ENCODE results near the gene CDK18. TPM values are rescaled to one million over a fixed set of nuclear protein-coding genes. Genes with fewer than 3 reads are reported as not detected.
A peak's percentile ranks its signal among the peaks of the same experiment; 100 is the strongest.

Gene CDK18
- total and polyA plus RNA-seq, 2 of the 8 experiments (the other 6 are each of a cell fraction or from before 2014, with no cell fraction given), result 31.2 to 44.0 TPM

DNA sequence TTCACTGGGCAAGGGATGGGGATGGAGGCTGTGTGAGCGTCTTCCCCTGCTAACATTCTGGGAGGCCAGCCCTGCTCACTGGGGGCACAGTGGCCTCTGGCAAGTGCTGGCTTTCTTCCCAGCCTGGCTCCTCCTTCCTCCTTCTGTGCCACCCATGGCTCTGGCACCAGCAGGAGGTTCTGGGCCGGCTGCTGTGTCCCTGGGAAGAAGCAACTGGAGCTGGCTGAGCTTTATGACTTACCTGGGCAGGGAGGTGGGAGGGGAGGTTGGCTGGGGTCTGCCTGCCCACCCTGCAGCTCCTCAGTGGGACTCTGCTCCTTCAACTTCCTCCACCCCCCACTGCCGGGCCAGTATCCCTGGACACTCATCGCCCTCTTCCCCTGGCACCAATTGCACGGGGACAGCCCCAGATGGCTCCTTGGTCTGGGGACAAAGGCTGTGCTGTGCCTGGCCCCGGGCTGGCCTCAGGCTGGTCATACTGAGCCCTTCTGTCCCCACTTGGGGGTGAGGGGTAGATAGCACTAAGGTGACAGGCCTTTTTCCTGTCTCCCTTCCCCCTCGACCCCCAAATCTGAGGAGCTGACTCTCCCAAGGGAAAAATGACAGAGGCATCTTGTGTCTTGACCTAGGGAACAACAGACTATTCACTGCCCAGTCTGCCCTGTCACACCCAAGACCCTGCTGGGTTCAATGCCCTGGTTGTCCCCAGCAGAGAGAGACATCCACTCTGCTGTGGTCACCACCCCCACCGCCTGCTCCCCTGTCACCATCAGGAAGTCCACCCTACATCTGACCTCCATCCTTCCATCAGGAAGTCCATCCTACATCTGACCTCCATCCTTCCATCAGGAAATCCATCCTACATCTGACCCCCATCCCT is 14.4 kb downstream of the CDK18 start:
- Histone ChIP-seq H3K23ac (ENCODE audit: insufficient read length) (no peak overlapping the region), H3K14ac (ENCODE audit: insufficient read length) (no peak overlapping the region), H3K36me3 (ENCODE audit: control insufficient read depth in 2 of 4, insufficient read depth in 4 of 4, low read length in 3 of 4) (no peaks in the 10 kb centered on the region), H2AK5ac (ENCODE audit: low read depth, low read length) (peak overlapping the region; percentile 65; the same call in 1 of the 2 replicates), H3K27me3 (replicated peaks in 1 of 4; ENCODE audit: control insufficient read depth in 3 of 4, extremely low read depth in 1 of 4, insufficient read depth in 3 of 4, low read length in 3 of 4) (no peaks in the 10 kb centered on the region), H4K5ac (ENCODE audit: insufficient read length, low read depth, low read length) (no peak overlapping the region), H2BK5ac (ENCODE audit: low read depth, low read length) (peak overlapping the region; percentile 87; the same call in 1 of the 2 replicates), H2BK20ac (ENCODE audit: low read length) (peak overlapping the region; percentile 40), H3K27ac (ENCODE audit: low read depth, low read length) (no peak overlapping the region), H3K18ac (ENCODE audit: extremely low read depth, low read length) (peak overlapping the region; percentile 42; the same call in 1 of the 2 replicates), H3K4me3 (ENCODE audit: extremely low read depth in 1 of 4, insufficient read depth in 2 of 4, low read depth in 3 of 4, low read length in 4 of 4) (peak overlapping the region in 2 of 4 experiments; percentile 7 to 16; a peak in 2 of 8 replicates), H3K79me2 (ENCODE audit: control insufficient read depth in 1 of 2, insufficient read depth in 2 of 2, low read length in 2 of 2) (peaks cover 0 to 3% of the 10 kb centered on the region in 2 experiments; a peak in 1 of 4 replicates), H2BK120ac (replicated peaks; ENCODE audit: low read depth, low read length) (no peak overlapping the region), H2AFZ (ENCODE audit: low read length) (no peak overlapping the region), H4K91ac (replicated peaks; ENCODE audit: insufficient read length, low read length) (peak overlapping the region; percentile 23), H3K4me2 (ENCODE audit: insufficient read depth in 1 of 2, low read depth in 2 of 2, low read length in 2 of 2) (peak overlapping the region; percentile 3 to 55; a peak in 3 of 4 replicates), H3K23me2 (ENCODE audit: low read depth, low read length) (no peaks in the 10 kb centered on the region), H4K8ac (ENCODE audit: extremely low read depth, insufficient read depth, low read length) (peak overlapping the region; percentile 40), H2BK12ac (ENCODE audit: low read depth, low read length) (peak overlapping the region; percentile 88; the same call in 1 of the 2 replicates), H3K9ac (replicated peaks in 1 of 4; ENCODE audit: extremely low read depth in 1 of 4, low read depth in 3 of 4, low read length in 3 of 4) (no peak overlapping the region), H3K56ac (replicated peaks; ENCODE audit: insufficient read length, low read depth, low read length) (no peak overlapping the region), H3K79me1 (ENCODE audit: low read depth, low read length) (peaks cover 19% of the 10 kb centered on the region), H2BK15ac (ENCODE audit: low read length) (peak overlapping the region; percentile 89; the same call in 1 of the 2 replicates), H4K20me1 (replicated peaks in 1 of 2; ENCODE audit: control insufficient read depth in 1 of 2, insufficient read depth in 2 of 2, low read length in 2 of 2) (peaks cover 5 to 12% of the 10 kb centered on the region in 2 experiments), H3K9me3 (ENCODE audit: insufficient read depth in 2 of 2, low read depth in 1 of 2, low read length in 1 of 2) (no peaks in the 10 kb centered on the region), H3K4me1 (replicated peaks in 1 of 4; ENCODE audit: control insufficient read depth in 3 of 4, insufficient read depth in 4 of 4, low read length in 3 of 4) (peaks cover 8 to 36% (median 22%) of the 10 kb centered on the region in 4 experiments), H3K4ac (replicated peaks; ENCODE audit: insufficient read length, low read depth, low read length) (no peak overlapping the region)
- ChIA-PET POLR2A (ENCODE audit: partially characterized antibody) (interaction anchor here (1.0 to 3.0 kb wide), 5 partner anchors 10 to 103 kb away, joined by 3 to 17 read pairs (median 4); partner anchors contain the start of gene CDK18), CTCF (ENCODE audit: partially characterized antibody) (interaction anchor here (0.6 to 47.3 kb wide), 9 partner anchors 10 to 264 kb away, joined by 3 to 1626 read pairs (median 6); partner anchors contain the start of gene CDK18)
- WGBS, 2 experiments (ENCODE audit: extremely low coverage in 1 of 2, insufficient coverage in 1 of 2, insufficient read length in 1 of 2, insufficient replicate concordance in 2 of 2, low coverage in 1 of 2, low lambda C conversion rate in 2 of 2, missing lambda C conversion rate in 1 of 2), result 75% methylated on average over 8 of the region's 8 CpGs; no CpG with 5 or more reads in 1 of the 2 experiments
- DNase-seq (ENCODE audit: low read depth in 1 of 2, low spot score in 2 of 2), result no peak
- no peak for FAIRE-seq
- TF ChIP-seq, protein P1, sequence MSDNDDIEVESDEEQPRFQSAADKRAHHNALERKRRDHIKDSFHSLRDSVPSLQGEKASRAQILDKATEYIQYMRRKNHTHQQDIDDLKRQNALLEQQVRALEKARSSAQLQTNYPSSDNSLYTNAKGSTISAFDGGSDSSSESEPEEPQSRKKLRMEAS (IDR thresholded peaks at IDR 0.05), result no peak
- TF ChIP-seq RBBP5 (IDR thresholded peaks at IDR 0.05; ENCODE audit: borderline replicate concordance, low read depth, low read length), result no peak
- no peak for TF ChIP-seq NRF1 (IDR thresholded peaks at IDR 0.05; ENCODE audit: low read depth, low read length)
- TF ChIP-seq CBX5 (IDR thresholded peaks at IDR 0.05; ENCODE audit: low read depth, low read length), result no peak
- 0 out of 4 replicates have a peak, but pooled peaks of 1 of the 2 experiments have one; percentile 35 for TF ChIP-seq HDAC2 (IDR thresholded peaks at IDR 0.05; ENCODE audit: borderline replicate concordance in 1 of 2, low read depth in 2 of 2, low read length in 2 of 2)
- peak; percentile 86; the same call in 1 of the 2 replicates for TF ChIP-seq KDM1A (IDR thresholded peaks at IDR 0.05; ENCODE audit: borderline replicate concordance, low read length)
- TF ChIP-seq SIRT6 (IDR thresholded peaks at IDR 0.05; ENCODE audit: low read length), result no peak
